Naive B cell (primary cell): ENCODE measurements around the gene ACVR1. TPM values are rescaled to one million over a fixed set of nuclear protein-coding genes. Genes with fewer than 3 reads are reported as not detected.
"Not testable (repeated sequence)": the region's sequence is repeated elsewhere in the genome, so short reads cannot be mapped to it uniquely, and the experiment has no call there.

Experiments used
- ATAC-seq, 2 donors: fragments of 150-1000 bp; cut with Tn5 transposase; 2 replicates each; pipeline ENCODE4 v1.10.0; 2021; ENCODE audit warnings: low read depth in 2 of 2, mild to moderate bottlenecking in 2 of 2, moderate library complexity in 2 of 2
- DNase-seq: peaks from one replicate; pipeline ENCODE4 v3.0.0; 2022
- H3K27ac Mint-ChIP-seq, 6 donors: one replicate each; pipeline ENCODE4 v1.8.0; 2020 to 2022; ENCODE audit warnings: mild to moderate bottlenecking in 6 of 6, mixed read lengths in 6 of 6, moderate library complexity in 5 of 6, inconsistent platforms in 2 of 6
- H3K27me3 Mint-ChIP-seq, 3 donors: one replicate each; pipeline ENCODE4 v1.8.0; 2021 to 2022; ENCODE audit warnings: mixed read lengths in 3 of 3, mild to moderate bottlenecking in 1 of 3
- H3K36me3 Mint-ChIP-seq, 2 donors: one replicate each; pipeline ENCODE4 v1.8.0; 2020 to 2022; ENCODE audit warnings: mixed read lengths in 2 of 2, inconsistent platforms in 1 of 2, mild to moderate bottlenecking in 1 of 2
- H3K4me1 Mint-ChIP-seq, 3 donors: one replicate each; pipeline ENCODE4 v1.8.0; 2020 to 2022; ENCODE audit warnings: mixed read lengths in 3 of 3, inconsistent platforms in 1 of 3, mild to moderate bottlenecking in 1 of 3, moderate library complexity in 1 of 3
- H3K4me3 Mint-ChIP-seq, 8 donors: one replicate each; pipeline ENCODE4 v1.8.0; 2020 to 2022; ENCODE audit warnings: mild to moderate bottlenecking in 8 of 8, mixed read lengths in 8 of 8, moderate library complexity in 8 of 8, inconsistent platforms in 2 of 8
- H3K9me3 Mint-ChIP-seq, 7 donors: one replicate each; pipeline ENCODE4 v1.8.0; 2020 to 2022; ENCODE audit warnings: mixed read lengths in 7 of 7, mild to moderate bottlenecking in 5 of 7, inconsistent platforms in 2 of 7, moderate library complexity in 1 of 7
- polyA plus RNA-seq, 6 donors: library from polyadenylated mRNA; unstranded; fragments of 300-500 nt; fragmentation: Illumina TruSeq; gene quantifications; one replicate each; pipeline ENCODE4 v1.2.3, GENCODE V29; 2021; ENCODE audit warnings: low read depth in 6 of 6

The ACVR1 gene
- polyA plus RNA-seq, 6 donors from 2014 or later: 1.1 to 2.8 (median 1.6) TPM; not detected in 1

DNA sequence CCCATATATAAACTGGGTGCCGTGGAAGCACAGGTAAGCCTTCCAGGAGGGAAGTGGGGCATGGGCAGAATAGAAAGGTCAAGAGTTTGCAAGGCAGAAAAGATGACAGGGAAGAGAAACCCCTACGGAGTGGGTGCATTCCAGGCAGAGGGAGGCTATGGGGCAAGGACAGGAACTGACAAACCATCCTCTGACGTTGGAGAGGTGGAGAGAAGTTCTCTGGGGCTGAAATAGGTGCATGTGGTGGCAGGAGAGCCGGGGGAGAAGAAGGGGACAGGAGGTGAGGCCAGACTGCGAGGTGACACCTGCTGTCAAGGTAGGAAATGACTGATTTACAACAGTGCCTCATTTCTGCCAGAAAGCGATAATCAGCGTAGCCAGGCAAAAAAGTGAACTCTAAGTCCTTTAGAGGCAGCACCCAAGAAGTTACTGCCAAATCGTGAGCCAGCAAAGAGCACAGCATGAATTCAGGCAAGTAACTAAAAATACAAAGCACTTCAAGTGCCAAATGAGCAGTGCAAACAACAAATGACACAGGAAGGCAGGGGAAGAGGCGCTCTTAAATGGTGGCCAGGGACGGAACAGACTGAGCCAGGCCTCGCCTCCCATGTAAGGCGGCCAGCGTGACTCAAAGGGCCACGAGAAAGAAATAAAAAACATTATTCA is 134.2 kb downstream of the ACVR1 start:
- DNase-seq (no peak), ATAC-seq (no peak)
- H3K27me3 Mint-ChIP-seq: no peaks in the 10 kb centered on the region
- H3K9me3 Mint-ChIP-seq: no peaks in the 10 kb centered on the region
- H3K36me3 Mint-ChIP-seq: peaks cover 8 to 19% of the 10 kb centered on the region in 2 donors
- no peak overlapping the region for H3K27ac Mint-ChIP-seq
- H3K4me3 Mint-ChIP-seq: no peak overlapping the region
- no peaks in the 10 kb centered on the region for H3K4me1 Mint-ChIP-seq

GRCh38 chr2:157737656-157738055 is 138.5 kb downstream of the ACVR1 start:
- peaks cover 8 to 51% of the 10 kb centered on the region in 2 donors for H3K36me3 Mint-ChIP-seq
- ATAC-seq (no peak), DNase-seq (no peak)
- H3K4me3 Mint-ChIP-seq: no peak overlapping the region
- H3K4me1 Mint-ChIP-seq: no peaks in the 10 kb centered on the region
- no peaks in the 10 kb centered on the region for H3K9me3 Mint-ChIP-seq
- no peak overlapping the region for H3K27ac Mint-ChIP-seq
- H3K27me3 Mint-ChIP-seq: no peaks in the 10 kb centered on the region

DNA sequence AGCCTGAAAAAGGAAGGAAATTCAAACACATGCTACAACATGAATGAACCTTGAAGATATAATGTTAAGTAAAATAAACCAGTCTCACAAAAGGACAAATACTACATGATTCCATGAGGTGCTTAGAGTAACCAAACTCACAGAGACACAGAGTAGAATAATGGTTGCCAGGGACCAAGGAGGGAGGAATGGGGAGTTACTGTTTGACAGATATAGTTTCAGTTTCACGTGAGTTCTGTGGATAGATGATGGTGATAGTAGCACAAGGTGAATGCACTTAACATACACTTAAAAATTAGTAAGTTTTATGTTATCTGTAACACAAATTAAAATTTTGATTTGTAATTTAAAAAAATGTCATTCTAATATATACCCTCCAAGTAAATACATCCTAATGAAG is 140.6 kb downstream of the ACVR1 start:
- Mint-ChIP-seq H3K36me3 (peaks cover 8 to 62% of the 10 kb centered on the region in 2 donors), H3K4me3 (no peak overlapping the region), H3K4me1 (peaks cover 0 to under 1% (median 0%) of the 10 kb centered on the region in 3 donors), H3K9me3 (peaks cover 0 to 8% (median 0%) of the 10 kb centered on the region in 7 donors), H3K27me3 (no peaks in the 10 kb centered on the region), H3K27ac (no peak overlapping the region)
- ATAC-seq (no peak), DNase-seq (no peak)

GRCh38 chr2:157733263-157733662 is 142.9 kb downstream of the ACVR1 start:
- DNase-seq (no peak), ATAC-seq (no peak)
- Mint-ChIP-seq H3K4me3 (no peak overlapping the region), H3K27me3 (no peaks in the 10 kb centered on the region), H3K36me3 (peaks cover 19 to 68% of the 10 kb centered on the region in 2 donors), H3K9me3 (peaks cover 0 to 20% (median 2%) of the 10 kb centered on the region in 7 donors), H3K27ac (peak overlapping the region in 1 of 6 donors; percentile 39), H3K4me1 (peaks cover 0 to 4% (median 0%) of the 10 kb centered on the region in 3 donors)

- no peak overlapping the region for H3K27ac Mint-ChIP-seq
- peaks cover 0 to 20% (median 2%) of the 10 kb centered on the region in 7 donors for H3K9me3 Mint-ChIP-seq
- no peak overlapping the region for H3K4me3 Mint-ChIP-seq
- peaks cover 20 to 61% of the 10 kb centered on the region in 2 donors for H3K36me3 Mint-ChIP-seq
- DNase-seq (no peak), ATAC-seq (no peak)
- peaks cover 0 to 4% (median 0%) of the 10 kb centered on the region in 3 donors for H3K4me1 Mint-ChIP-seq
- H3K27me3 Mint-ChIP-seq: no peaks in the 10 kb centered on the region
Measured at GRCh38 chr2:157732596-157732995, 143.5 kb downstream of the ACVR1 start.

DNA sequence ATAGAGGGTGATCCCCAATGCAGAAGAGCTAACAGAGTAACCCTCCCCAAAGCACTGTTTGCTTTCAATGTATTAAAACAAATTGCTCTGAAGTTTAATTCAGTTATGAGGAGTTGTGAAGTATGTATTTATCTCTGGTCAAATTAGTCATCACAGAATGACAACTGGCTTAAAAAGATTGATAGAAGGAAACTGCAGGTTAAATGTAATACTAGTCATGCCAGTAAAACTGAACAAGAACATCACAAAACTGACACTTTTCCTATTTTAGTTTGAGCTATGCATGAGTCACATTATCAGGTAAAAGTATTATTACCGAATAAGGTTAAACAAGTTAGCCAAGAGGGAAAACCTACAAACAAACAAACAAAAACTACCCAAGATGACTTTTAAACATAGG is 148.4 kb downstream of the ACVR1 start:
- no peak overlapping the region for H3K27ac Mint-ChIP-seq
- H3K27me3 Mint-ChIP-seq: no peaks in the 10 kb centered on the region
- H3K36me3 Mint-ChIP-seq: peaks cover 31 to 33% of the 10 kb centered on the region in 2 donors
- H3K9me3 Mint-ChIP-seq: peaks cover 10 to 48% (median 21%) of the 10 kb centered on the region in 7 donors
- H3K4me1 Mint-ChIP-seq: peaks cover 0 to 4% (median 0%) of the 10 kb centered on the region in 3 donors
- DNase-seq (no peak), ATAC-seq (no peak)
- H3K4me3 Mint-ChIP-seq: no peak overlapping the region

GRCh38 chr2:157726946-157727345 is 149.2 kb downstream of the ACVR1 start:
- DNase-seq (no peak), ATAC-seq (no peak)
- Mint-ChIP-seq H3K4me1 (peaks cover 0 to 4% (median 0%) of the 10 kb centered on the region in 3 donors), H3K36me3 (peaks cover 26 to 38% of the 10 kb centered on the region in 2 donors), H3K9me3 (peaks cover 13 to 53% (median 29%) of the 10 kb centered on the region in 7 donors), H3K27me3 (no peaks in the 10 kb centered on the region), H3K27ac (no peak overlapping the region), H3K4me3 (no peak overlapping the region)

GRCh38 chr2:157725846-157726245 is 150.3 kb downstream of the ACVR1 start:
- Mint-ChIP-seq H3K4me1 (peaks cover 0 to 4% (median 0%) of the 10 kb centered on the region in 3 donors), H3K4me3 (no peak overlapping the region), H3K9me3 (peaks cover 13 to 54% (median 32%) of the 10 kb centered on the region in 7 donors), H3K27ac (no peak overlapping the region), H3K36me3 (peaks cover 20 to 38% of the 10 kb centered on the region in 2 donors), H3K27me3 (no peaks in the 10 kb centered on the region)
- no peak for ATAC-seq
- DNase-seq: no peak

DNA sequence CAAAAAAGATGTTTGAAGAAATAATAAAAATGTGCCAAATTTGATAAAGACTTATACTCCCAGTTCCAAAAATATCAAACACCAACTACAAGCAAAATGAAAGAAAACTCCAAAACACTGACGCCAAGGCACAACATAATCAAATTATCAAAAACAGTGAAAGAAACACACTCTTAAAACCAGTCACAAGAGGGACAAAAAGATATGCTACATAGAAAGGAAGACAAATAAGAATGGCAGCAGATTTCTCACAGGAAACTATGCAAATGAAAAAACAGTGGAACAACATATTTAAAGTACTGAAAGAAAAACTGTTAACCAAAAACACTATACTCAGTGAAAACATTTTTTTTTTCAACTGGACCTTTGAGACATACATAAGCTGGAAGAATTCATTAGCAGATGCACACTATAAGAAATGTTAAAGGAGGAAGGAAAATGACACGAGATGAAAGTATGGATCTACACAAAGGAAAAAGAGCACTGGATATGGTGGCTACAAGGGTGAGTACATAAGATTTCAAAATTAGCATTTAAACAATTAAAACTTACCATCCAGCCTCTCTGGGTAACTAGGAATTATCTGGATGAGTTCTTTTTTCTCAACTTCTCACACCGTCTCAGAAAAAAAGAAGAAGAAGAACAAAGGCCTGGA is 153.4 kb downstream of the ACVR1 start:
- peaks cover 19 to 53% (median 34%) of the 10 kb centered on the region in 7 donors for H3K9me3 Mint-ChIP-seq
- ATAC-seq (no peak), DNase-seq (no peak)
- no peaks in the 10 kb centered on the region for H3K27me3 Mint-ChIP-seq
- peaks cover 13 to 30% of the 10 kb centered on the region in 2 donors for H3K36me3 Mint-ChIP-seq
- H3K4me1 Mint-ChIP-seq: no peaks in the 10 kb centered on the region
- H3K27ac Mint-ChIP-seq: no peak overlapping the region
- no peak overlapping the region for H3K4me3 Mint-ChIP-seq

GRCh38 chr2:157720504-157720903 is 155.6 kb downstream of the ACVR1 start:
- Mint-ChIP-seq H3K4me1 (no peaks in the 10 kb centered on the region), H3K4me3 (no peak overlapping the region), H3K9me3 (peaks cover 19 to 53% (median 34%) of the 10 kb centered on the region in 7 donors), H3K27ac (no peak overlapping the region), H3K27me3 (no peaks in the 10 kb centered on the region), H3K36me3 (peaks cover 16 to 30% of the 10 kb centered on the region in 2 donors)
- no peak for DNase-seq
- no peak for ATAC-seq

GRCh38 chr2:157704653-157705052 is 171.5 kb downstream of the ACVR1 start:
- Mint-ChIP-seq H3K9me3 (peaks cover 4 to 57% (median 32%) of the 10 kb centered on the region in 7 donors), H3K27me3 (peaks cover 0 to 12% (median 8%) of the 10 kb centered on the region in 3 donors)
- H3K27ac Mint-ChIP-seq, H3K4me1 Mint-ChIP-seq, H3K36me3 Mint-ChIP-seq, H3K4me3 Mint-ChIP-seq, DNase-seq, ATAC-seq: not testable (repeated sequence)

DNA sequence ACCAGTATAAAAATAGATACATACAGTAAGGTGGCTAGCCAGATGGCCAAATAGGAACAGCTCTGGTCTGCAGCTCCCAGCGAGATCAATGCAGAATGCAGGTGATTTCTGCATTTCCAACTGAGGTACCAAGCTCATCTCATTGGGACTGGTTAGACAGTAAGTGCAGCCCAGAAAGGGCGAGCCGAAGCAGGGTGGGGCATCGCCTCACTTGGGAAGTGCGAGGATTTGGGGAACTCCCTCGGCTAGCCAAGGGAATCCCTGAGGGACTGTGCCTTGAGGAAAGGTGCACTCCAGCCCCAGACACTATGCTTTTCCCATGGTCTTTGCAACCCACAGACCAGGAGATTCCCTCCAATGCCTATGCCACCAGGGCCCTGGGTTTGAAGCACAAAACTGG is 172.0 kb downstream of the ACVR1 start:
- DNase-seq, H3K4me1 Mint-ChIP-seq, H3K27ac Mint-ChIP-seq, H3K36me3 Mint-ChIP-seq, H3K4me3 Mint-ChIP-seq, ATAC-seq: not testable (repeated sequence)
- Mint-ChIP-seq H3K27me3 (peaks cover 0 to 12% (median 8%) of the 10 kb centered on the region in 3 donors), H3K9me3 (peaks cover 5 to 53% (median 29%) of the 10 kb centered on the region in 7 donors)

GRCh38 chr2:157699806-157700205 is 176.3 kb downstream of the ACVR1 start:
- Mint-ChIP-seq H3K27me3 (peaks cover 6 to 8% (median 6%) of the 10 kb centered on the region in 3 donors), H3K9me3 (peaks cover 5 to 43% (median 23%) of the 10 kb centered on the region in 7 donors), H3K36me3 (peaks cover 0 to 8% of the 10 kb centered on the region in 2 donors), H3K4me3 (no peak overlapping the region), H3K27ac (no peak overlapping the region), H3K4me1 (no peaks in the 10 kb centered on the region)
- DNase-seq (no peak), ATAC-seq (no peak)

GRCh38 chr2:157699009-157699408 is 177.1 kb downstream of the ACVR1 start:
- peaks cover 6 to 8% (median 6%) of the 10 kb centered on the region in 3 donors for H3K27me3 Mint-ChIP-seq
- peaks cover 0 to 8% of the 10 kb centered on the region in 2 donors for H3K36me3 Mint-ChIP-seq
- H3K9me3 Mint-ChIP-seq: peaks cover 5 to 43% (median 23%) of the 10 kb centered on the region in 7 donors
- DNase-seq (no peak), ATAC-seq (no peak)
- H3K27ac Mint-ChIP-seq: peak overlapping the region in 1 of 6 donors; percentile 17
- H3K4me3 Mint-ChIP-seq: no peak overlapping the region
- no peaks in the 10 kb centered on the region for H3K4me1 Mint-ChIP-seq
